Adrenal gland (tissue), 5 donors: ENCODE data around the gene SLC9A9.

Experiments
- POLR2A ChIP-seq, 2 donors: fragments of 450-650 bp; IDR thresholded peaks; one replicate each; pipeline ENCODE4 v1.6.1; 2017; ENCODE audit warnings: antibody characterized with exemption in 2 of 2, mild to moderate bottlenecking in 2 of 2, moderate library complexity in 1 of 2
- TF ChIP-seq, protein P1 (sequence below), 6 experiments: fragments of 450-650 bp in 4 of 6; fragments of 200-600 bp in 2 of 6; sonication (generic) in 1 of 6; IDR thresholded peaks; 1 replicate in 5 of 6; 2 replicates in 1 of 6; pipeline versions ENCODE4 v1.5.1 to v1.8.0; 2016 to 2021; ENCODE audit warnings: antibody characterized with exemption in 6 of 6, mild to moderate bottlenecking in 2 of 6, moderate library complexity in 1 of 6
- donor health status: DM: no; HTN: no; CAD: no.

DNA sequence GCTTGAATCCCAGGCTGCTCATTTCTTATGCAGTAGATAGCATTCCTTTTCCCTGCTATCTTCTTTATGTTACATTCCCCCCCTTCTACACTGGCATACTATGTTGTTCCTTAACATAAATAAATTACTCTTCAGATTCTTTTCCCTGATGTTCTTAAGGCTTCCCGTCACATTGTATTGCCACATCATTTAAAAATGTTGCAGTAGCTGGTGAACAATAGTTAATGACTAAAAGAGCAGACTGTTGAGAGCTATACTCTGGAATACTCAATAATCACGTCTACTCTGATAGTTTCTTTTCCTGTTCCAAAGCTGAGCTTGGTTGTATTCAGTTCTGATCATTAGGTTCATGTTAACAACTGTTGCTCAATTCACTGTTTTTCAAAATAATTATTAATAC, 508.8 kb downstream of the SLC9A9 start:
- TF ChIP-seq, protein P1, sequence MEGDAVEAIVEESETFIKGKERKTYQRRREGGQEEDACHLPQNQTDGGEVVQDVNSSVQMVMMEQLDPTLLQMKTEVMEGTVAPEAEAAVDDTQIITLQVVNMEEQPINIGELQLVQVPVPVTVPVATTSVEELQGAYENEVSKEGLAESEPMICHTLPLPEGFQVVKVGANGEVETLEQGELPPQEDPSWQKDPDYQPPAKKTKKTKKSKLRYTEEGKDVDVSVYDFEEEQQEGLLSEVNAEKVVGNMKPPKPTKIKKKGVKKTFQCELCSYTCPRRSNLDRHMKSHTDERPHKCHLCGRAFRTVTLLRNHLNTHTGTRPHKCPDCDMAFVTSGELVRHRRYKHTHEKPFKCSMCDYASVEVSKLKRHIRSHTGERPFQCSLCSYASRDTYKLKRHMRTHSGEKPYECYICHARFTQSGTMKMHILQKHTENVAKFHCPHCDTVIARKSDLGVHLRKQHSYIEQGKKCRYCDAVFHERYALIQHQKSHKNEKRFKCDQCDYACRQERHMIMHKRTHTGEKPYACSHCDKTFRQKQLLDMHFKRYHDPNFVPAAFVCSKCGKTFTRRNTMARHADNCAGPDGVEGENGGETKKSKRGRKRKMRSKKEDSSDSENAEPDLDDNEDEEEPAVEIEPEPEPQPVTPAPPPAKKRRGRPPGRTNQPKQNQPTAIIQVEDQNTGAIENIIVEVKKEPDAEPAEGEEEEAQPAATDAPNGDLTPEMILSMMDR (IDR thresholded peaks at IDR 0.05), result no peak
- TF ChIP-seq POLR2A (IDR thresholded peaks at IDR 0.05), result no peak
